Measurements from ENCODE around the gene USP2. TPM values are rescaled to one million over a fixed set of nuclear protein-coding genes. Genes with fewer than 3 reads are reported as not detected.

Gene USP2
- total RNA-seq, 1 donor from 2014 or later: 0.11 TPM

GRCh38 chr11:119363081-119363850 lies 18.2 kb downstream of the USP2 start:
- no peak for DNase-seq (ENCODE audit: extremely low spot score, unreplicated experiment)
- Mint-ChIP-seq H3K27me3 (ENCODE audit: unreplicated experiment) (peaks cover 25% of the 10 kb centered on the region), H3K9me3 (ENCODE audit: unreplicated experiment) (no peaks in the 10 kb centered on the region), H3K4me3 (ENCODE audit: unreplicated experiment) (peak overlapping the region; percentile 38), H3K36me3 (ENCODE audit: unreplicated experiment) (no peaks in the 10 kb centered on the region), H3K27ac (ENCODE audit: unreplicated experiment) (no peak overlapping the region), H3K4me1 (ENCODE audit: unreplicated experiment) (peaks cover 29% of the 10 kb centered on the region)
- TF ChIP-seq CTCF (IDR thresholded peaks at IDR 0.05): no peak

GRCh38 chr11:119362741-119363080 lies 18.8 kb downstream of the USP2 start:
- Mint-ChIP-seq H3K9me3 (ENCODE audit: unreplicated experiment) (no peaks in the 10 kb centered on the region), H3K27me3 (ENCODE audit: unreplicated experiment) (peaks cover 25% of the 10 kb centered on the region), H3K36me3 (ENCODE audit: unreplicated experiment) (no peaks in the 10 kb centered on the region), H3K4me1 (ENCODE audit: unreplicated experiment) (peaks cover 28% of the 10 kb centered on the region), H3K27ac (ENCODE audit: unreplicated experiment) (no peak overlapping the region), H3K4me3 (ENCODE audit: unreplicated experiment) (peak overlapping the region; percentile 14)
- DNase-seq (ENCODE audit: extremely low spot score, unreplicated experiment): no peak
- no peak for TF ChIP-seq CTCF (IDR thresholded peaks at IDR 0.05)

DNA sequence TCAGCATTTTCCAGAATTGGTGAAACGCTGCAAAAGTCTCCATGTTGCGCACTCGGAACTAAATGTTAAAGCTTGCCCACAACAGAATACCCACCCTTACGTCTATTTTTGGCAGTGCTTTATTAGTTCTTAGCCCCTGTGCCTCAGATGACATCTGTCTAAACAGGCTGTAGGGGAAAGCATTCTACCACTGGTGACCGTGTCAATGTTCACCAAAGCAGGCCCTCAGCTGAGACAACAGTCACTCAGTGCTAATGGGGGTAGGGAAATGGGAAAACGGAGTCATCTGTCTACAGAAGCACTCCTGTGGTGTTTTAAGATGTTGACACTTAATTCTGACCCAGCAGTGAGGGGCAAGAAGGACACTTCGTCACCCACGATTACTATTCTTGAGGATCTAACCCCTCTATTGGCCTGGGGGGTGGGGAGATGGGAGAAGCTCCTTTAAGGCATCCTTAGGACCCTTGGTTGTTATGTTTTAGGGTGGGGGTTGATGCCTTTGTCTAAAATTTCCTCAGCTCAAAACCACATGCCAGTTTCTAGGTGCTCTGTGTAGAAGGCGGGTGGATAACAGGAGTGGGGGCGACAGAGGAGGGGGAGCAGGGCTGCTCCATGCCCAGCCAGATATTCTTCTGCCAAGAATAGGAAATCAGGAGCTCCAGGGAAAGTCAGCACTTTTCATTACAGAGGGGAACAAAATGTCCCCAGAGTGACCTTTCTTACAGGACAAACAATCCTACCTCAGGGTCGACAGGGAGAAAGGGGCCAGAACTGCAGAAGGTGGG lies 19.4 kb downstream of the USP2 start:
- no peak for DNase-seq (ENCODE audit: extremely low spot score, unreplicated experiment)
- peaks cover 28% of the 10 kb centered on the region for H3K4me1 Mint-ChIP-seq (ENCODE audit: unreplicated experiment)
- no peak for TF ChIP-seq CTCF (IDR thresholded peaks at IDR 0.05)
- no peak overlapping the region for H3K27ac Mint-ChIP-seq (ENCODE audit: unreplicated experiment)
- no peak overlapping the region for H3K4me3 Mint-ChIP-seq (ENCODE audit: unreplicated experiment)
- H3K36me3 Mint-ChIP-seq (ENCODE audit: unreplicated experiment): no peaks in the 10 kb centered on the region
- peaks cover 23% of the 10 kb centered on the region for H3K27me3 Mint-ChIP-seq (ENCODE audit: unreplicated experiment)
- H3K9me3 Mint-ChIP-seq (ENCODE audit: unreplicated experiment): no peaks in the 10 kb centered on the region

- Mint-ChIP-seq H3K9me3 (ENCODE audit: unreplicated experiment) (no peaks in the 10 kb centered on the region), H3K4me1 (ENCODE audit: unreplicated experiment) (peaks cover 33% of the 10 kb centered on the region), H3K4me3 (ENCODE audit: unreplicated experiment) (no peak overlapping the region), H3K27me3 (ENCODE audit: unreplicated experiment) (peaks cover 14% of the 10 kb centered on the region), H3K27ac (ENCODE audit: unreplicated experiment) (no peak overlapping the region), H3K36me3 (ENCODE audit: unreplicated experiment) (no peaks in the 10 kb centered on the region)
- DNase-seq (ENCODE audit: extremely low spot score, unreplicated experiment): no peak
- no peak for TF ChIP-seq CTCF (IDR thresholded peaks at IDR 0.05)
Observed at GRCh38 chr11:119361056-119361787, 20.3 kb downstream of the USP2 start.
